Glomerular visceral epithelial cell (primary cell): Measurements from ENCODE around the gene KCNG2.
"Not testable (repeated sequence)": the region's sequence is repeated elsewhere in the genome, so short reads cannot be mapped to it uniquely, and the experiment has no call there.

ENCODE experiments used
- DNase-seq: peaks from one replicate; pipeline ENCODE4 v3.0.0-alpha.2; 2016; ENCODE audit errors: extremely low spot score

Gene KCNG2

GRCh38 chr18:79852561-79853302 lies 55.0 kb downstream of the KCNG2 start:
- no peak for DNase-seq

- DNase-seq, result no peak
Measured at GRCh38 chr18:79853303-79853992, 55.7 kb downstream of the KCNG2 start.

GRCh38 chr18:79853993-79854364 lies 56.2 kb downstream of the KCNG2 start:
- no peak for DNase-seq

- no peak for DNase-seq
Measured at GRCh38 chr18:79855147-79855933, 57.6 kb downstream of the KCNG2 start.

GRCh38 chr18:79856119-79857007 lies 58.6 kb downstream of the KCNG2 start:
- DNase-seq, result peak; percentile 23

- no peak for DNase-seq
Measured at GRCh38 chr18:79857082-79857671, 59.4 kb downstream of the KCNG2 start.

GRCh38 chr18:79859314-79859713 lies 61.6 kb downstream of the KCNG2 start:
- DNase-seq, result no peak

GRCh38 chr18:79861687-79862086 lies 63.9 kb downstream of the KCNG2 start:
- no peak for DNase-seq

GRCh38 chr18:79862562-79862961 lies 64.8 kb downstream of the KCNG2 start:
- no peak for DNase-seq

GRCh38 chr18:79863161-79864005 lies 65.6 kb downstream of the KCNG2 start:
- DNase-seq, result no peak

- no peak for DNase-seq
Measured at GRCh38 chr18:79864006-79864725, 66.4 kb downstream of the KCNG2 start.

- DNase-seq, result not testable (repeated sequence)
Measured at GRCh38 chr18:79864955-79865354, 67.2 kb downstream of the KCNG2 start.

GRCh38 chr18:79865951-79866350 lies 68.2 kb downstream of the KCNG2 start:
- DNase-seq, result not testable (repeated sequence)

GRCh38 chr18:79866889-79867574 lies 69.3 kb downstream of the KCNG2 start:
- DNase-seq, result no peak

GRCh38 chr18:79867666-79868065 lies 69.9 kb downstream of the KCNG2 start:
- no peak for DNase-seq

GRCh38 chr18:79868168-79868784 lies 70.5 kb downstream of the KCNG2 start:
- no peak for DNase-seq

GRCh38 chr18:79868811-79869541 lies 71.2 kb downstream of the KCNG2 start:
- no peak for DNase-seq
